NCI-H510A (cell line): ENCODE data around the gene HLA-DPA1.
"Not testable (repeated sequence)": the region's sequence is repeated elsewhere in the genome, so short reads cannot be mapped to it uniquely, and the experiment has no call there.

Source experiments
- DNase-seq: peaks from one replicate; lab custom pipeline; 2025; lab: John Stamatoyannopoulos, UW

The HLA-DPA1 gene

GRCh38 chr6:33064723-33065122 is 8.7 kb downstream of the HLA-DPA1 start:
- DNase-seq, result no peak

DNA sequence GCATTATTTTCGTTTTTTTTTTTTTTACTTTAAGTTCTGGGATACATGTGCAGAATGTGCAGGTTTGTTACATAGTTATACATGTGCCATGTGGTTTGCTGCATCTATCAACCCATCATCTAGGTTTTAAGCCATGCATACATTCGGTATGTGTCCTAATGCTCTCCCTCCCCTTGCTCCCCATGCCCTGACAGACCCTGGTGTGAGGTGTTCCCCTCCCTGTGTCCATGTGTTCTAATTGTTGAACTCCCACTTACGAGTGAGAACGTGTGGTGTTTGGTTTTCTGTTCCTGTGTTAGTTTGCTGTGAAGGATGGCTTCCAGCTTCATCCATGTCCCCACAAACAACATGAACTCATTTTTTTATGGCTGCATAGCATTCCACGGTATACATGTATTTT is 10.0 kb downstream of the HLA-DPA1 start:
- not testable (repeated sequence) for DNase-seq

DNA sequence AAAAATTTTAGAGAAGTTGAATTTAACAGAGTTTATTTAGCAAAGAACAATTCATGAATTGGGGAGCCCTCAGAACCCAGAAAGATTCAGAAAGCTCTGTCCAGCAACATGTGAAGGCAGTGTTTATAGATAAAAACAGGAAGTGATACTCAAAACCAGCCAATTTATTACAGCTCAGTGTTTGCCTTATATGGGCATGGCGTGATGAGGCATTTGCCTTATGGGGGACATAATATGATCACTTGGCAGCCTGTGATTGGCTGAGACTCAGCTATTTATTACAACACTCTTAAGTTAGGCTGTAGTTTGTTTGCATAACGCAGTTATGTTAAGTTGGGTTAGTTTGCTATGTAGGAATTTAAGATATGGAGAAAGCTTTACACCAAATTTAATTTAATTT is 11.5 kb downstream of the HLA-DPA1 start:
- DNase-seq, result no peak

DNA sequence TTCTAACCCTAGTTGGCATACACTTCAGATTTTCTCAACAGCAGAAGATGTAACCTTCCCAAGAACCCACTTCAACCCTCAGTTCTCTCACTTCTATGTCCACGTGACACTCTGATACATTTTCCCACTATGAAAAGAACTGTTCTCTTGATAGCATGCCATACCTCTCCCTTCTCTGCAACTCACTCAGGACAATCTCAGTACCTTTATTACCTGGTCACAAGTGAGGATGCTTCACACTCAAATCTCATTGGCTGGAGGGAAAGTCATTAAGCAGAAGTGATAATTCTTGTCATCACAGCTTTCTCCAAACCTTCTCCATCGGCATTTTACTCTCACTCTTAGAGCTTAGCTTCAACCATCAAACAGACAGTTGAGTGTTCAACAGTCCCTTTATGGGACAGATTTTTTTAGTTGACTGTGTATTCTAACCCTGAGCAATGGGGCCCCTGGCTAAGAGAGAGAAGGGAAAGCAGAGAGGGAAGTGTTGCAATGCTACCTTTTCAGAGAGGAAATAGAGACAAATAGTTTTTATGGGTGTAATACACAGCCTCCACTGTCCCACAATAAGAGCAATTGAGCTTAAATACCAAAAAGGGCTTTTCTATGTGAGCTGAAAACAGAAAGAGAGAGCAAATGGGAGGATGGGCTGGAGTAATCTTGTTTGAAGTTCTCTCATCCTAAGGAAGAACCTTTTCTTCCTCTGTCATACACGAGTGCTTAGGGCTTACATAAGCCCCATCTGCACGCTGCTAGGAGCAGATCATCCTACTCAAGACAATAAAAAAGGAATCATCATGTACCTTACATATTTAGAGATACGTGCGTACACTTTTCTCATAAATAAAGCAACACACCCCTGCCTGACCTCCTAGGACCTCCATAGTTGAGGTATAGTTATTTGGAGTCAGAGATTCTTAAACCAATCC is 16.0 kb downstream of the HLA-DPA1 start:
- no peak for DNase-seq

GRCh38 chr6:33053230-33053629 is 20.2 kb downstream of the HLA-DPA1 start:
- DNase-seq, result no peak

GRCh38 chr6:33052627-33053026 is 20.8 kb downstream of the HLA-DPA1 start:
- no peak for DNase-seq

GRCh38 chr6:33050014-33050810 is 23.2 kb downstream of the HLA-DPA1 start:
- no peak for DNase-seq

- no peak for DNase-seq
Measured at GRCh38 chr6:33049323-33050013, 24.0 kb downstream of the HLA-DPA1 start.

DNA sequence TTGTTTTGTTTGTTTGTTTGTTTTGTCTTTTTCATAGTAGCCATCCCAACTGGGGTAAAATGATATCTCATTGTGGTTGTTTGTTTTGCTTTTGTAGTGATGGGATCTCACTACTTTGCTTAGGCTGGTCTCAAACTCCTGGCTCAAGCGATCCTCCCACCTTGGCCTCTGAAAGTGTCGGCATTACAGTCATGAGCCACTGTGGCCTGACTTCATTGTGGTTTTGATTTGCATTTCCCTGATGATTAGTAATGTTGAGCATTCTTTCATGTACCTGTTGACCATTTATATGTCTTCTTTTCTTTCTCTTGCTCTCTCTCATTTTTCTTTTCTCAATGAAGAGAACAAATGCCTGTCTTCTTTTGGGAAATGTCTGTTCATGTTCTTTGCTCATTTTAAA is 33.3 kb downstream of the HLA-DPA1 start:
- DNase-seq, result no peak

- DNase-seq, result no peak
Measured at GRCh38 chr6:33036535-33036934, 36.9 kb downstream of the HLA-DPA1 start.

- no peak for DNase-seq
Measured at GRCh38 chr6:33034554-33034953, 38.9 kb downstream of the HLA-DPA1 start.

DNA sequence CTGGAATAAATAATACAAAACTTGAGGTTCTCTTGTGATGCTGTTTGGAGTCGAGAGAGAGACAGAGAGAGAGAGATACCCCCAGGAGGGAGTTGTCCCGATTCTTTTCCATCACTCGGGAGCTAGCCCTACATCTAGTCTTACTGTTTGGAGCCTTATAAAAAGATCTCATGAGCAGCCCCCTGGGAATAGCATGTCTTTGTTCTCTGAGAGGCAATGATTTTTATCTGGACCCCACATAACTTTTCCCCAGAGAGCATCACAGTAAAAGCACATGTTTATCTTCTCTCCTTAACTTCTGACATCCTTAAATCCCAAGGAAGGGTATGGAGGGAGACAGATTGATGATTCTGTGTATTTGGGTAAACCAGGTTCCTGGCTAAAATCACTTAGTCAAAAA is 43.2 kb downstream of the HLA-DPA1 start:
- no peak for DNase-seq

DNA sequence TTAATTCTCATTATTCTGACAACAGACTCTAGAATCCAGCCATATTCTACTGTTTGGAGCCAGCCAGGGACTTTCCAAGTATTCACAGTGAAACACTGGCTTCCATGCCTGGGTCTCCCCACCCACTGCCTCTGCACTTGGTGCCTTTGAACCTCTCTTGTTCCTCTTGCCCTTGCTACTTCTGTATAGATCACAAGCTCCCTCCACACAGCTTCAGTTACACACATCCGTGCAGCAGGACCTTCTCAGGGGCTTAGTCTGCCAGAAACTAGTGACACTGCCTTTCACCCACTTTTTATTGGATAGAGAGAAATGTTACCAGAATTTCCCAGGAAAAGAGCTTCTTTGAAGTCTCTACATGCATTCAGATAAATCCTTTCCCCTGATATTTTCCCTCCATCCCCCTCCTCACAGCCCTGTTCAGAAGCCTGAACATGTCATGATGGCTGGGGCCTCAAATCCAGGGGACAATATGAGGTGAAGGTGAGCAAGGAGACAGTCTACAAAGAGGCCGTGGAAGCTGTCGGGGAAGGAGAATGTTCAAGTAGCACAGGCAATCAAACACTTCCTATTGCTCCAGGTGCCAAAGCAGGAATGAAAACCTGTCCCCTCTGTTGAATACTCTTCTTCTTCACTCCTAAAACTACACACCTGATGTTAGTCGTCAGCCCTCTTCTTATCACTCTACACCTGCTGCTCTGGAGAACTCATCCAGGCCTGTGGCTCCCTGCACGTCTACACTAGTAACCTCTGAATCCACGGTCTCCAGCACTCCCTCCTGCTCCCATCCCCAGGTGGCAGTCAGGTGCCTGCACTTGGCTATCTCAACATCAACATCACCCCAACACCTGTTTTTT is 43.9 kb downstream of the HLA-DPA1 start:
- DNase-seq, result no peak

GRCh38 chr6:33028220-33028849 is 45.1 kb downstream of the HLA-DPA1 start:
- DNase-seq, result no peak

DNA sequence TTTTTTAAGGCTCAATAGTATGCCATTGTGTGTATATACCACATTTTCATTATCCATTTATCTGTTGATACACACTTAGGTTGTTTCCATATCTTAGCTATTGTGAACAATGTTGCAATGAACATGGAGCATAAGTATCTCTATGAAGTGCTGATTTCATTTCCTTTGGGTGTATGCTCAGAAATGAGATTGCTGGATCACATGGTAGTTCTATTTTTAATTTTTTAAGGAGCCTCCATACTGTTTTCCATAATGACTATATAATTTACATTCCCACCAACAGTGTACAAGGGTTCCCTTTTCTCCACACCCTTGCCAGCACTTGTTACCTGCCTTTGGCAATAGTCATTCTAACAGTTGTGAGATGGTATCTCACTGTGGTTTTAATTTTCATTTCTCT is 48.9 kb downstream of the HLA-DPA1 start:
- no peak for DNase-seq

DNA sequence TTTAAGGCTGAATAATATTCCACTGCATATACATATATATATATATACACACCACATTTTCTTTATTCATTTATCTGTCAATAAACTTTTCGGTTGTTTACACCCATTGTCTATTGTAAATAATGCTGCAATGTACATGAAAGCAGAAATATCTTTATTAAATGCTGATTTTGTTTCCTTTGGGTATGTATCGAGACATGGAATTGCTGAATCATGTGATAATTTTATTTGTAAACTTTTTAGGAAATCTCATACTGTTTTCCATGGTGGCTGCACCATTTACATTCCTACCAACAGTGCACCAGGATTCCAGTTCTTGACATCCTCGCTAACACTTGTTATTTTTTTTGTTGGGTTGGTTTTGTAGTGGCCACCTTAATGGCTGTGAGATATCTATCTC is 49.9 kb downstream of the HLA-DPA1 start:
- no peak for DNase-seq

DNA sequence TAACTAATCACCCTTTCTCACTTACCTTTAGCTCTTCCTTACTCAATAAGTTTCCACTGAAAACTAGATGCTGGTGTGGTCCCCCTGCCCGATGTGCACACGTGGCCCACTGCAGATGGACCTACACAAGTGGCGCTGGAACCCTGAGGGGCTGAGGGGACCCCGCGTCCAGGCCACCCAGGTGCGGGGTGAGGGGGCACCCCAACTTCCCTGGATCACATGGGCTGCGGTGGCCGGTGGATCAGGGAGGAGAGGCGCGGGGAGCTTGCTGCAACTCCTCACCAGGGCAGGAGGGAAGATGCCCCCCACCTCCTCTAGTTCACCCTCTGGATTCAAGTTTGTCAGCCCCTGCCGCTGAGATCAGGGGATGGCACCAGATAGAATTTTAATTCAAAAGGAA is 51.5 kb downstream of the HLA-DPA1 start:
- no peak for DNase-seq

GRCh38 chr6:33019372-33019771 is 54.1 kb downstream of the HLA-DPA1 start:
- no peak for DNase-seq

DNA sequence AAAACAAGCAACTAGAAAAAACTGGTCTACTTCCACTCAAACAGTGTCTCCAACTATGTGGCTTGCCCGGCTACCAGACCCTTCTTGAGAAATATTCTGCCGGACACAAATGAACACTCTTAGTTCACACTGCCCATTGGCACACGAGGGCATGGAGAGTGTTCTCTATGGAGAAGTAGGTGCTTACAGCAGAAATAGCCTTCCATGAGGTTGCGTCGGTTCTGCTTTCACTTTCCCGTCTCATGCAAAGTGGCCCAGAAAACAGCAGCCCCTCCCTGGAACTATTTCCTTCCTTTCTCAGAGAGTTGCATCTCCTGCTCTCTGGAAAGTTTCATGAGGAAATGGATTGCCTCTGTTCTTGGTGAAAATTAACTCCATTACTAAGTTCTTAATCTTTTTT is 54.5 kb downstream of the HLA-DPA1 start:
- no peak for DNase-seq

- no peak for DNase-seq
Measured at GRCh38 chr6:33018418-33018817, 55.0 kb downstream of the HLA-DPA1 start.

GRCh38 chr6:33017694-33018353 is 55.6 kb downstream of the HLA-DPA1 start:
- DNase-seq, result no peak
